Brain microvascular endothelial cell (primary cell): ENCODE measurements around the gene PELO.

Experiments used
- DNase-seq: peaks from one replicate; pipeline ENCODE4 v3.0.0-alpha.2; 2020
- H3K27ac ChIP-seq: fragments of 250-450 bp; sonication (Bioruptor Pico); 2 replicates; pipeline ENCODE4 v1.5.1; 2020; ENCODE audit warnings: mild to moderate bottlenecking, moderate library complexity
- H3K27me3 ChIP-seq: fragments of 250-450 bp; sonication (Bioruptor Pico); replicated peaks from 2 replicates; pipeline ENCODE4 v1.5.1; 2020; ENCODE audit warnings: mild to moderate bottlenecking
- H3K36me3 ChIP-seq: fragments of 250-450 bp; sonication (Bioruptor Pico); replicated peaks from 2 replicates; pipeline ENCODE4 v1.5.1; 2020; ENCODE audit warnings: mild to moderate bottlenecking
- H3K4me3 ChIP-seq: 2 replicates; pipeline ENCODE4 v1.5.1; 2011; ENCODE audit warnings: low read depth, mild to moderate bottlenecking, control low read depth, low read length, moderate library complexity
- CTCF ChIP-seq: IDR thresholded peaks from 2 replicates; pipeline ENCODE4 v1.5.1; 2011; ENCODE audit warnings: low read depth, mild to moderate bottlenecking, moderate library complexity, low read length, control low read depth, inconsistent platforms; ENCODE audit errors: missing control alignments
- in situ Hi-C: cut with HindIII; loops from 2 replicates; pipeline ENCODE4 v1.10.0; 2017; ENCODE audit warnings: low sequenced_read_pairs, low pct_ligation_motif_present

Gene PELO

GRCh38 chr5:52788505-52788821 lies 747 bp downstream of the PELO start:
- Histone ChIP-seq H3K27ac (peak overlapping the region; percentile 85), H3K36me3 (no peaks in the 10 kb centered on the region), H3K4me3 (peak overlapping the region; percentile 73), H3K27me3 (no peaks in the 10 kb centered on the region)
- no peak for DNase-seq
- in situ Hi-C loops = no loop called here
- no peak for TF ChIP-seq CTCF

DNA sequence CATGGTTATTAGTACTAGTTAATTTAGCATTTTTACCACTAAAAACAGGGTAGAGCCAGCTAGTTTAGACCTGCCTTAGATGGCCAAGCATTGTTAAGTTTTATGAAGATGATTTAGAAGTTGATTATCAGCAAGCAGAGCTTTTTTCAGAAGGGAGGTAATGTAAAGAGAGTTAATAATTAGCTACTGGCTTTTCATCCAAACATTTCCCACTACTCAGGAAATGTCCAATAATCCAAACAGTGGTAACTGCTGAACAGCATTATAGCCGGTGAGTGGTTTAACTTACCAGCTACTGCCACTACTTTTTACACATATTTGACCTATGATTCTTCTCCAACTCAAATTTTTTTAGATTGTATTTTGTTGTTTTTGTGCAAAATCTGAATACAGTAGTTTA lies 1.7 kb downstream of the PELO start:
- in situ Hi-C loops = no loop called here
- Histone ChIP-seq H3K27me3 (no peaks in the 10 kb centered on the region), H3K4me3 (peak overlapping the region; percentile 73), H3K27ac (peak overlapping the region; percentile 85), H3K36me3 (no peaks in the 10 kb centered on the region)
- TF ChIP-seq CTCF = no peak
- no peak for DNase-seq

GRCh38 chr5:52789851-52790250 lies 2.1 kb downstream of the PELO start:
- in situ Hi-C loops = no loop called here
- no peaks in the 10 kb centered on the region for H3K36me3 ChIP-seq
- H3K4me3 ChIP-seq = no peak overlapping the region

DNA sequence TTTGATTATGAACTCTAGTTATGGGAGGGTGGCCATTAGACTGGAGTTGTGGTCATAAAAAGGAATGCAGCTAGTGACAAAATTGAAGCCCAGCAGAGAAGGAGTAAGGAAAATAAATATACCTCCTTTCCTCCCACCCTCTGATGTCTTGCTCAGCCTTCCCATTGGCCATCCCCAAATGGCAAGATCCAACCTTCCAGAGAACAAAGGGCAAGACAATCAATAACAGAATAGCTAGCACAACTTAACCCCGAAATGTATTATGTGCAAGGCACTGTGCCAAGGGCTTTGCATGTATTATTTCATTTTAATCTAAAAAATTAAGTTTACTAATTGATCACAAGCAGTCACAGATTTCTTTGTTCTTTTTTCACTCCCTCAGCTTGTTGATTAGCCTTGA lies 3.6 kb downstream of the PELO start:
- H3K27me3 ChIP-seq = no peaks in the 10 kb centered on the region
- in situ Hi-C loops = no loop called here
- no peaks in the 10 kb centered on the region for H3K36me3 ChIP-seq
- no peak overlapping the region for H3K27ac ChIP-seq
- H3K4me3 ChIP-seq = no peak overlapping the region
- TF ChIP-seq CTCF = no peak
- DNase-seq = no peak

More at GRCh38 chr5:52789851-52790250, 2.1 kb downstream of the PELO start:
- H3K27ac ChIP-seq = no peak overlapping the region
- DNase-seq = no peak
- H3K27me3 ChIP-seq = no peaks in the 10 kb centered on the region
- no peak for TF ChIP-seq CTCF

DNA sequence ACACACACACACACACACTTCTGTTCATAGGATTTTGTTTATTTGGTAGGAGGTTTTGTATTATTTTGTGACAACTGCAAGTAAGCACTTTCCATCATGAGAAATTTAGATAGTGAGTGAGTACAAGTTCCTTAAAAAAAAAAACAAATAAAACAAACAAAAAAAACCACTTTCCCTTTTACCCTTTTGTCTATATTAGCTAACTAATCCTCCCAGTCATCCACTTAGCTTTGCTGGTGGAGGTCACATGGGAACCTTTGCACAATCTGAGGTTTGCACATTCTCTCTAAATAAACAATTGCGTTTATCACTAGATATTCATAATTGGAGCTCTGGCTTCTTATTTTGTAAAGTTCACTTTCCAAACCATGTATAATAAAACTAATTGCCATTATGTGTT lies 6.8 kb downstream of the PELO start:
- Histone ChIP-seq H3K4me3 (no peak overlapping the region), H3K27me3 (no peaks in the 10 kb centered on the region), H3K36me3 (no peaks in the 10 kb centered on the region), H3K27ac (no peak overlapping the region)
- no peak for DNase-seq
- in situ Hi-C loops = no loop called here
- no peak for TF ChIP-seq CTCF

GRCh38 chr5:52796031-52796430 lies 8.3 kb downstream of the PELO start:
- H3K4me3 ChIP-seq = no peak overlapping the region
- no peak for TF ChIP-seq CTCF
- DNase-seq = no peak
- peaks cover 4% of the 10 kb centered on the region for H3K36me3 ChIP-seq
- H3K27ac ChIP-seq = no peak overlapping the region
- H3K27me3 ChIP-seq = no peaks in the 10 kb centered on the region
- in situ Hi-C loops = no loop called here
